HFFc6 (cell line): ENCODE results near the gene KLHL21. TPM values are rescaled to one million over a fixed set of nuclear protein-coding genes. Genes with fewer than 3 reads are reported as not detected.
"Not testable (repeated sequence)": the region's sequence is repeated elsewhere in the genome, so short reads cannot be mapped to it uniquely, and the experiment has no call there.

Source experiments
- DNase-seq: peaks from one replicate; pipeline ENCODE4 v3.0.0-alpha.2; 2018
- H3K27ac Mint-ChIP-seq: 2 replicates; pipeline ENCODE4 v1.8.0; 2020; ENCODE audit warnings: mild to moderate bottlenecking, mixed read lengths
- H3K27me3 Mint-ChIP-seq: 2 replicates; pipeline ENCODE4 v1.8.0; 2021; ENCODE audit warnings: mild to moderate bottlenecking, moderate library complexity, mixed read lengths; ENCODE audit not compliant: insufficient read depth
- H3K36me3 Mint-ChIP-seq: 2 replicates; pipeline ENCODE4 v1.8.0; 2021; ENCODE audit warnings: low read depth, mixed read lengths
- H3K4me1 Mint-ChIP-seq: 2 replicates; pipeline ENCODE4 v1.8.0; 2020; ENCODE audit warnings: low read depth, mixed read lengths
- H3K4me3 Mint-ChIP-seq: 2 replicates; pipeline ENCODE4 v1.8.0; 2020; ENCODE audit warnings: mild to moderate bottlenecking, moderate library complexity, mixed read lengths
- H3K9me3 Mint-ChIP-seq: 2 replicates; pipeline ENCODE4 v1.8.0; 2020; ENCODE audit warnings: mild to moderate bottlenecking, mixed read lengths
- total RNA-seq, 6 experiments: library from RNA; stranded (reverse); fragmentation: NEBNext Ultra II Directional; extraction: Animal tissue kit (Norgen Biotek cat#: 25700); gene quantifications; 2 replicates in 1 of 6; 3 replicates in 5 of 6; pipeline ENCODE4 v1.2.3, GENCODE V29; 2021
- TF ChIP-seq, protein P1 (sequence below): fragments of 200-600 bp; sonication (generic); IDR thresholded peaks from 2 replicates; pipeline ENCODE4 v1.5.0; 2021; ENCODE audit warnings: antibody characterized with exemption, mild to moderate bottlenecking

KLHL21 gene
- total RNA-seq, 6 experiments from 2014 or later = 21.1 to 31.5 (median 22.6) TPM

DNA sequence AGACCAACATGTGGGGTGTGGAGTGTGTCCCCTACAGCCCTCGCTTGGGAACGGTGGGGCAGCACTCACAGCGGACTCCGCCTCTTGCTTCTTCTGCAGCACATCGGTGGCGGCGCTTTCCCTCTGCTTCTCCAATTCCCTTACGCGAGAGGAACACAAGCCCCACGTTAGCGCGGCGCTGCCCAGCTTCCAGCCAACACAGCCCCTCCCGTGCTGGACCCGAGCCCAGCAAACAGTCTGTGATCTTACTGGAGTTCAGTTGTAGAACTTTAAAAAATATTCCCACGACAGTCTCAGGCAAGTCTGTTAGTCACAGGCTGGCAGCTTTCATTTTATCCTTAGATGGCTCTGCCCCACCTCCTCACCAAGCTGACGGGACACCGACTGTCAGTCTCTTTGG is 35.6 kb upstream of the KLHL21 start:
- no peak overlapping the region for H3K27ac Mint-ChIP-seq
- H3K27me3 Mint-ChIP-seq = no peaks in the 10 kb centered on the region; the same call in none of the 2 replicates
- no peak for DNase-seq
- peaks cover 16% of the 10 kb centered on the region for H3K36me3 Mint-ChIP-seq
- peaks cover 16% of the 10 kb centered on the region for H3K4me1 Mint-ChIP-seq
- H3K9me3 Mint-ChIP-seq = no peaks in the 10 kb centered on the region
- TF ChIP-seq, protein P1, sequence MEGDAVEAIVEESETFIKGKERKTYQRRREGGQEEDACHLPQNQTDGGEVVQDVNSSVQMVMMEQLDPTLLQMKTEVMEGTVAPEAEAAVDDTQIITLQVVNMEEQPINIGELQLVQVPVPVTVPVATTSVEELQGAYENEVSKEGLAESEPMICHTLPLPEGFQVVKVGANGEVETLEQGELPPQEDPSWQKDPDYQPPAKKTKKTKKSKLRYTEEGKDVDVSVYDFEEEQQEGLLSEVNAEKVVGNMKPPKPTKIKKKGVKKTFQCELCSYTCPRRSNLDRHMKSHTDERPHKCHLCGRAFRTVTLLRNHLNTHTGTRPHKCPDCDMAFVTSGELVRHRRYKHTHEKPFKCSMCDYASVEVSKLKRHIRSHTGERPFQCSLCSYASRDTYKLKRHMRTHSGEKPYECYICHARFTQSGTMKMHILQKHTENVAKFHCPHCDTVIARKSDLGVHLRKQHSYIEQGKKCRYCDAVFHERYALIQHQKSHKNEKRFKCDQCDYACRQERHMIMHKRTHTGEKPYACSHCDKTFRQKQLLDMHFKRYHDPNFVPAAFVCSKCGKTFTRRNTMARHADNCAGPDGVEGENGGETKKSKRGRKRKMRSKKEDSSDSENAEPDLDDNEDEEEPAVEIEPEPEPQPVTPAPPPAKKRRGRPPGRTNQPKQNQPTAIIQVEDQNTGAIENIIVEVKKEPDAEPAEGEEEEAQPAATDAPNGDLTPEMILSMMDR = no peak
- no peak overlapping the region for H3K4me3 Mint-ChIP-seq

DNA sequence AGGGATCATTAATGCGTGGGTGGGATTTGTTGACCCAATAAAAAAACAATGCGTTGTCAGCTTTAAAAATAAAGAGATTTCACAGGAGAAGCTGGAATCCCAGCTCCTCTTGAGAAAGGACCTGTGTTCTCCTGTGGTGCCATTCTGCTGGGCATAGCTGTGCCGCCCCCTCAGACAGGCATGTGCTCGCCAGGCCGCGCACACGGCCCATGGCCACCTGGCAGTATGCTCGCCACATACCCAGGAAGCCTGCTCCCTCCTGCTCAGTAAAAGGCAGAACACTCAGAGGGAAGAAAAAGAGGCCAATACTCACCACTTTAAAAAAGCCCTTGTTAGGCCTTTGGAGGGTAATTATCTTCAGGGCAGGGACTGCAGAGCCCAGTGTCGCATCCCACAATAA is 35.1 kb upstream of the KLHL21 start:
- no peaks in the 10 kb centered on the region for H3K9me3 Mint-ChIP-seq
- no peak overlapping the region for H3K4me3 Mint-ChIP-seq
- TF ChIP-seq, protein P1 = no peak
- no peak for DNase-seq
- no peaks in the 10 kb centered on the region; the same call in none of the 2 replicates for H3K27me3 Mint-ChIP-seq
- peaks cover 12% of the 10 kb centered on the region for H3K36me3 Mint-ChIP-seq
- no peak overlapping the region for H3K27ac Mint-ChIP-seq
- H3K4me1 Mint-ChIP-seq = peaks cover 16% of the 10 kb centered on the region

DNA sequence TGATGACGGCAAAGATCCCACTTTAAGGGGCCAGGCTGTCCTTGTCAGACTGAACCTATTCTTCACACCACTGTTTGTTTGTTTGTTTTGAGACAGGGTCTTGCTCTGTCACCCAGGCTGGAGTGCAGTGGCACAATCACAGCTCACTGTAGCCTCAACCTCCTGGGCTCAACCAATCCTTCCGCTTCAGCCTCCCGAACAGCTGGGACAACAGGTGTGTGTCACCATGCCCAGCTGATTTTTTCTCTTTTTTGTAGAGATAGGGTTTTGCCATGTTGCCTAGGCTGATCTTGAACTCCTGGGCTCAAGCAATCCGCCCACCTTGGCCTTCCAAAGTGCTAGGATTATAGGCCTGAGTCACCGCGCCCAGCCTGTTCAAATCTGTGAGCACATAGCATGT is 34.1 kb upstream of the KLHL21 start:
- Mint-ChIP-seq H3K4me1 (peaks cover 16% of the 10 kb centered on the region), H3K27ac (peak overlapping the region; percentile 63)
- H3K27me3 Mint-ChIP-seq, DNase-seq, H3K4me3 Mint-ChIP-seq, H3K36me3 Mint-ChIP-seq, H3K9me3 Mint-ChIP-seq: not testable (repeated sequence)

DNA sequence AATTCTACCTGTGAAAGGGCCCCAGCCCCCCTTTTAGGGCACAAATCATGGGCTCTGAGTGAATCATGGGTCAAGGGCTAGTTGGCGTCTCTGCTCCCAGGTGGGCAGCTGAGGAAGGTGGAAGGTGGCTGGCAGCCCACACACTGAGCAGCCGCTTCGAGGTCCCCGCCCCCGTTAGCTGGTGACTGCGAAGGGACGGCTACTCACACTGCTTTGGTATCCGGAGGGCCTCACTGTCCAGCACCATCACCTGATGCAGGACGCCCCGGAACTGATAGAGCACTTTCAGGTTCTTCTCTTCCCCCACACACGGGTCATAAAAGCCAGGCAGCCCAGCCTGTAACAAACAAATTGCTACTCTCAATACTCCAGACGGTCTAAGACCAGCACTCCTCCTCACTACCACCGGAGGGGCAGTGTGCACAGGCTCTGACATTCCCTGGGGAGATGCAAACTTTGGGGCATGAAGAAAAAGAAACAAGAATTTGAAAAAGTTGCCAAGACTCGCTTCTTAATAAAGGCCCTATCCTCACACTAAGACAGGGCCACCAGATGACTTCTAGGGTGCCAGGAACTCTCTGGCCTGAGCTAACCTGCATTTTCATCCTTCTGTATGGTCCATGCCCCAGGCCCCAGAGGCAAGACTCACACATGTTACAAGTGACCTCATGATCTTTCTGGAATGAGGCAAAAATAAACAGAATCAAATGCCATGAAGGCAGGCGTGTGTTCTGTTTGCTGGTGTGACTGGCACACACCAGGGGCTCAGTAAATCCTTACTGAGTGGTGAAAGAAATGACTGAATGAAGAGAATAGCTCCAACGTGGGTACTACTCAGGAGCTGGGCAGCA is 33.5 kb upstream of the KLHL21 start:
- Mint-ChIP-seq H3K36me3 (peaks cover 6% of the 10 kb centered on the region; the same call in 1 of the 2 replicates), H3K9me3 (no peaks in the 10 kb centered on the region), H3K4me1 (peaks cover 16% of the 10 kb centered on the region), H3K27ac (peak overlapping the region; percentile 63), H3K4me3 (no peak overlapping the region), H3K27me3 (no peaks in the 10 kb centered on the region; the same call in none of the 2 replicates)
- TF ChIP-seq, protein P1 = no peak; the same call in 1 of the 2 replicates
- DNase-seq = no peak

DNA sequence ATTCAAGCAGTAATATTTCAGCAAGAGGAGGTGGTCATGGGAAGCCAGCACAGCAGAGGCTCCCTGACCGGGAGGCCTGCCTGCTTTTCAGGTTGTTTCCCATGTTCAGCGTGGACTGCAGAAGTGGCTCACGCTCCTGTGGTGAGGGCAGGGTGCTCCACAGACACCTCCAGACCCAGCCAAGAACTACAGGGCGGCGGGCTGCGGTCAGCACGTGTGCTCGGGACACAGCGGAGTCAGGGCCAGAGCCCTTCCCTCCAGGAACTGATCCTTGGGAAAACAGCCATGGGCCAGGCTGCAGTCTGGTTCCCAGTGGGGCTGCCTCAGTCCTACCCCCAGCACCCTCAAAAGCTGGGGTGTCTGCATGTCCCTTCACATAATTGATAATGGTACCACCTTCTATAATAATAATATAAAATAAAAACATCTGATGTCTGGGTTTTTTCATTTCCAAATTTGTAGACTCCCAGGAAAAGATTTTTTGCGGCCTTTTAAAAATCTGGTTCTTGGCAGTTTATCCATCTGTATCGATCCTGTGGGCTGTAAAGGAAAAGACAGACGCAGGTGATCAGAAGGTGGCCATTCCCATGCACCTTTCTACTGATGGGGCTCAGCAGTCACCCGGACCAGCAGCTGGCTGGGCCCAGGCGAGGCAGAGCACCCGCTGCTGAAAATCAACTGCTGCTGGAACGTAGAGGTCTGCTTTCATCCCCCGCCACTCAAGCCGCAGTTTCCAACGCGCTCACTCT is 32.7 kb upstream of the KLHL21 start:
- TF ChIP-seq, protein P1 = no peak
- H3K4me1 Mint-ChIP-seq = peaks cover 16% of the 10 kb centered on the region
- H3K27ac Mint-ChIP-seq = no peak overlapping the region
- DNase-seq = no peak
- no peaks in the 10 kb centered on the region; the same call in none of the 2 replicates for H3K27me3 Mint-ChIP-seq
- H3K4me3 Mint-ChIP-seq = no peak overlapping the region
- peaks cover 6% of the 10 kb centered on the region; the same call in 1 of the 2 replicates for H3K36me3 Mint-ChIP-seq
- no peaks in the 10 kb centered on the region for H3K9me3 Mint-ChIP-seq
